Measurements from ENCODE around the gene PYGM.

The PYGM gene

GRCh38 chr11:64735725-64736259 is 24.0 kb downstream of the PYGM start:
- DNase-seq (ENCODE audit: low spot score): no peak

- no peak for DNase-seq (ENCODE audit: low spot score)
Observed at GRCh38 chr11:64734811-64735724, 24.7 kb downstream of the PYGM start.

GRCh38 chr11:64731601-64732000 is 28.2 kb downstream of the PYGM start:
- no peak for DNase-seq (ENCODE audit: low spot score)

- DNase-seq (ENCODE audit: low spot score): no peak
Observed at GRCh38 chr11:64729851-64730382, 29.9 kb downstream of the PYGM start.

- no peak for DNase-seq (ENCODE audit: low spot score)
Observed at GRCh38 chr11:64728757-64729365, 30.9 kb downstream of the PYGM start.

- DNase-seq (ENCODE audit: low spot score): no peak
Observed at GRCh38 chr11:64726867-64727530, 32.8 kb downstream of the PYGM start.

GRCh38 chr11:64726211-64726641 is 33.5 kb downstream of the PYGM start:
- DNase-seq (ENCODE audit: low spot score): no peak

- no peak for DNase-seq (ENCODE audit: low spot score)
Observed at GRCh38 chr11:64724863-64725532, 34.8 kb downstream of the PYGM start.

GRCh38 chr11:64723907-64724862 is 35.6 kb downstream of the PYGM start:
- no peak for DNase-seq (ENCODE audit: low spot score)

- peak; percentile 84 for DNase-seq (ENCODE audit: low spot score)
Observed at GRCh38 chr11:64723117-64723906, 36.5 kb downstream of the PYGM start, which contains the start of gene NRXN2. NRXN2 (minus strand) TSS chr11:64723197; CDS start chr11:64713699, 9,498 bp downstream.

GRCh38 chr11:64722141-64723065 is 37.4 kb downstream of the PYGM start:
- DNase-seq (ENCODE audit: low spot score): no peak

- no peak for DNase-seq (ENCODE audit: low spot score)
Observed at GRCh38 chr11:64721359-64721699, 38.4 kb downstream of the PYGM start.

- no peak for DNase-seq (ENCODE audit: low spot score)
Observed at GRCh38 chr11:64720640-64721358, 39.0 kb downstream of the PYGM start.

GRCh38 chr11:64720167-64720566 is 39.6 kb downstream of the PYGM start:
- DNase-seq (ENCODE audit: low spot score): no peak

GRCh38 chr11:64719406-64719805 is 40.4 kb downstream of the PYGM start:
- no peak for DNase-seq (ENCODE audit: low spot score)

GRCh38 chr11:64718780-64719124 is 41.0 kb downstream of the PYGM start:
- no peak for DNase-seq (ENCODE audit: low spot score)

- DNase-seq (ENCODE audit: low spot score): no peak
Observed at GRCh38 chr11:64718084-64718779, 41.5 kb downstream of the PYGM start.

GRCh38 chr11:64717268-64717578 is 42.6 kb downstream of the PYGM start:
- no peak for DNase-seq (ENCODE audit: low spot score)
